Rectal smooth muscle tissue (tissue), 1 donor: Measurements from ENCODE around the gene PRADC1.

ENCODE experiments used
- H3K27ac ChIP-seq: one replicate; pipeline ENCODE4 v1.7.0; 2013; ENCODE audit warnings: low read depth, low read length, inconsistent platforms
- H3K27me3 ChIP-seq: one replicate; pipeline ENCODE4 v1.7.0; 2013; ENCODE audit warnings: low read length; ENCODE audit not compliant: control insufficient read depth, insufficient read depth
- H3K36me3 ChIP-seq: one replicate; pipeline ENCODE4 v1.7.0; 2013; ENCODE audit warnings: low read length; ENCODE audit not compliant: control insufficient read depth, insufficient read depth
- H3K4me1 ChIP-seq: one replicate; pipeline ENCODE4 v1.7.0; 2013; ENCODE audit warnings: low read length; ENCODE audit not compliant: control insufficient read depth, insufficient read depth
- H3K4me3 ChIP-seq: one replicate; pipeline ENCODE4 v1.7.0; 2013; ENCODE audit warnings: low read length
- H3K9ac ChIP-seq: one replicate; pipeline ENCODE4 v1.7.0; 2013; ENCODE audit warnings: low read length

The PRADC1 gene

GRCh38 chr2:73218298-73218697 lies 14.7 kb downstream of the PRADC1 start:
- H3K36me3 ChIP-seq = peaks cover 20% of the 10 kb centered on the region
- no peaks in the 10 kb centered on the region for H3K4me1 ChIP-seq
- no peaks in the 10 kb centered on the region for H3K27me3 ChIP-seq
- no peak overlapping the region for H3K27ac ChIP-seq
- H3K9ac ChIP-seq = no peak overlapping the region
- no peak overlapping the region for H3K4me3 ChIP-seq

GRCh38 chr2:73217826-73218225 lies 15.2 kb downstream of the PRADC1 start:
- H3K27me3 ChIP-seq = no peaks in the 10 kb centered on the region
- no peak overlapping the region for H3K4me3 ChIP-seq
- peaks cover 18% of the 10 kb centered on the region for H3K36me3 ChIP-seq
- no peak overlapping the region for H3K9ac ChIP-seq
- H3K4me1 ChIP-seq = no peaks in the 10 kb centered on the region
- no peak overlapping the region for H3K27ac ChIP-seq

- Histone ChIP-seq H3K9ac (no peak overlapping the region), H3K36me3 (peaks cover 12% of the 10 kb centered on the region), H3K27me3 (no peaks in the 10 kb centered on the region), H3K4me3 (no peak overlapping the region), H3K27ac (no peak overlapping the region), H3K4me1 (no peaks in the 10 kb centered on the region)
These were observed 15.9 kb downstream of the PRADC1 start for GRCh38 chr2:73217160-73217559.

- Histone ChIP-seq H3K27me3 (no peaks in the 10 kb centered on the region), H3K27ac (no peak overlapping the region), H3K4me3 (peak overlapping the region; percentile 84), H3K4me1 (no peaks in the 10 kb centered on the region), H3K9ac (no peak overlapping the region), H3K36me3 (no peaks in the 10 kb centered on the region)
These were observed 17.8 kb downstream of the PRADC1 start for GRCh38 chr2:73215254-73215653.

GRCh38 chr2:73214120-73215035 lies 18.7 kb downstream of the PRADC1 start, which contains the start of gene SMYD5:
TSS of gene SMYD5 (plus strand) at chr2:73214245. CDS start at chr2:73214267, 22 bp downstream.
- Histone ChIP-seq H3K27ac (peak within 1 kb of the TSS; percentile 57), H3K4me1 (no peaks in the 10 kb centered on the region), H3K27me3 (no peaks in the 10 kb centered on the region), H3K36me3 (no peaks in the 10 kb centered on the region), H3K4me3 (peak within 1 kb of the TSS; percentile 84), H3K9ac (no peak within 1 kb of the TSS)

GRCh38 chr2:73212448-73213176 lies 20.4 kb downstream of the PRADC1 start:
- H3K9ac ChIP-seq = no peak overlapping the region
- no peak overlapping the region for H3K27ac ChIP-seq
- no peaks in the 10 kb centered on the region for H3K4me1 ChIP-seq
- H3K4me3 ChIP-seq = no peak overlapping the region
- H3K36me3 ChIP-seq = no peaks in the 10 kb centered on the region
- H3K27me3 ChIP-seq = no peaks in the 10 kb centered on the region

GRCh38 chr2:73212098-73212447 lies 21.0 kb downstream of the PRADC1 start:
- no peaks in the 10 kb centered on the region for H3K27me3 ChIP-seq
- H3K4me3 ChIP-seq = no peak overlapping the region
- H3K4me1 ChIP-seq = no peaks in the 10 kb centered on the region
- H3K27ac ChIP-seq = no peak overlapping the region
- no peak overlapping the region for H3K9ac ChIP-seq
- H3K36me3 ChIP-seq = no peaks in the 10 kb centered on the region

- Histone ChIP-seq H3K4me3 (no peak overlapping the region), H3K27ac (no peak overlapping the region), H3K36me3 (no peaks in the 10 kb centered on the region), H3K9ac (no peak overlapping the region), H3K4me1 (no peaks in the 10 kb centered on the region), H3K27me3 (no peaks in the 10 kb centered on the region)
These were observed 22.3 kb downstream of the PRADC1 start for GRCh38 chr2:73210696-73211095.

- Histone ChIP-seq H3K36me3 (no peaks in the 10 kb centered on the region), H3K4me3 (no peak overlapping the region), H3K27ac (no peak overlapping the region), H3K9ac (no peak overlapping the region), H3K27me3 (no peaks in the 10 kb centered on the region), H3K4me1 (no peaks in the 10 kb centered on the region)
These were observed 23.0 kb downstream of the PRADC1 start for GRCh38 chr2:73210019-73210418.

GRCh38 chr2:73208258-73208657 lies 24.8 kb downstream of the PRADC1 start:
- no peak overlapping the region for H3K9ac ChIP-seq
- H3K27ac ChIP-seq = no peak overlapping the region
- no peaks in the 10 kb centered on the region for H3K27me3 ChIP-seq
- no peaks in the 10 kb centered on the region for H3K36me3 ChIP-seq
- H3K4me1 ChIP-seq = no peaks in the 10 kb centered on the region
- no peak overlapping the region for H3K4me3 ChIP-seq

- H3K27ac ChIP-seq = no peak overlapping the region
- H3K36me3 ChIP-seq = no peaks in the 10 kb centered on the region
- no peak overlapping the region for H3K4me3 ChIP-seq
- H3K9ac ChIP-seq = no peak overlapping the region
- no peaks in the 10 kb centered on the region for H3K4me1 ChIP-seq
- H3K27me3 ChIP-seq = peaks cover 14% of the 10 kb centered on the region
These were observed 27.4 kb downstream of the PRADC1 start for GRCh38 chr2:73205611-73206010.

- Histone ChIP-seq H3K9ac (no peak overlapping the region), H3K4me3 (no peak overlapping the region), H3K36me3 (no peaks in the 10 kb centered on the region), H3K27ac (no peak overlapping the region), H3K4me1 (no peaks in the 10 kb centered on the region), H3K27me3 (peaks cover 14% of the 10 kb centered on the region)
These were observed 29.9 kb downstream of the PRADC1 start for GRCh38 chr2:73203055-73203681.
